GM15510 (cell line): ENCODE data around the gene NECAB2.

Experiments used
- POLR2A ChIP-seq: IDR thresholded peaks from 3 replicates; pipeline ENCODE4 v1.6.1; 2011; ENCODE audit warnings: borderline replicate concordance; ENCODE audit not compliant: insufficient read length; ENCODE audit errors: extremely low read depth

Gene NECAB2

DNA sequence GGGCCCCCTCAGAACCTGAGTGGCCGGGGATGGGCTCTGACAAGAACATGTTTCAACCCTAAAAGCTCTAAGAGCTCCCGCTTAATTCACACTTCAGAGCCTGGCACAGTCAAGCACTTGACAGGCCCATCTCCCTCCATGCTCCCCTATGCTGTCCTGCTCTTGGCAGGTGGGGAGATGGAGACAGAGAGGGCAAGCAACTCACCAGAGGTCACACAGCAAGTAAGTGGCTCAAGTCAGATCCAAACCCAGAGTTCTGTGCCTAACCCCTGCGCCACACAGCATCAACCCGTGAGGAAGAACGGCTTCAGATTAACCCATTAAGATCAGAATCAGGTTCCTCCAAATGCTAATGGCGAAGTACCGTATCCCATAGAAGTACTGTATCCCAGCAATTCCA lies 36.4 kb downstream of the NECAB2 start:
- TF ChIP-seq POLR2A, result no peak

DNA sequence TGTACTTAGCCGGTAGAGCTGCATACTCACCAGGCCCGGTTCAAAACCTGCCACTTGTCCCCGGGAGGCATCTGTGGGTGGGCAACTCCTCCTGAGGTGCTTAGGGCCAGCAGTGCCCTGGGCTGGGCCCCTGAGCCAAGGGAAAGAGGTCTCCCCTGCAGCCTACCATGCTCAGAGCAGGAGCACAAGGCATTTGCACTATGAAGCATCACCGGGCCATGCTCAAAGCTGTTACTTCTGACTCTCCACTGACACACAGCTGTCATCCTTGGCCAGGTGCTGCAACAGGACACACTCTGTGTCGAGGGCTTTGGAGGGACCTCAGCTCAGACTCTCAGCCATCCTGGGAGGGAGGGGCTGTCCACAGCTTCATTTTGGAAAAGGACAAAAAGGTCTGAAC lies 37.3 kb downstream of the NECAB2 start:
- no peak for TF ChIP-seq POLR2A

DNA sequence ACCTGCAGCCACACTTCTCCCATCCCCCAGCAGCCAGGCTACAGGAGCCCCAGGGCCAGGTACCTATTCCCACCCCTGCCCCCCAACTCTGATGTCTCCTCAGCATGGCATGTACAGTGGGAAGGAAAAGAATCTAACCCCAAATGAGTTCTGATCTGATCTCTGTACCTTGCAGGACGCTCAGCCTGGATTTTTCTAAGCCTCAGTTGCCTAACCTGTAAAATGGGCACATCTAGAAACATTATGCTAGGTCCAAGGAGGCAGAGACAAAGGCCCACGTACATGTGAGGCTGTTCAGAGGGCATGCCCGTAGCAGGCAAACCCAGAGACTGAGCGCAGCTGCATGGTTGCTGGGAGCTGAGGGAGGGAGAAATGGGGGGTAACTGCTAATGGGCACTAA lies 39.5 kb downstream of the NECAB2 start:
- TF ChIP-seq POLR2A, result no peak

DNA sequence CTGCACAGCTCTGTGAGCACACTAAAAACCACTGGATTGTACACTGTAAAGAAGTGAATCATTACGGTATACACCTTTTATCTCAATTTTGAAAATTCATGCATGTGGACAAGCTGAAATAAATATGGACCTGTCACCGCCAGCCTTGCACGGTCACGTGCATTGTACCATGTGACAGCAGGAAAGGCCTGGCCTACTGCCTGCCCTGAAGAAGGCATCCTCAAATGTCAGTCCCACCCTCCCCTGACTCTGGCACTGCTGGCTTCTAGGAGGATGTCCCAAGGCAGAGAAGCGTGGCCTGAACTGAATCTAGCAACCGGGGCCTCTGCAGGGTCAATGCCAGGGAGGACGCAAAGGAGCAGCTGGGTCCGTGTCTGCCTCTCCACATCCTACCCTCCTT lies 39.9 kb downstream of the NECAB2 start:
- TF ChIP-seq POLR2A, result no peak

DNA sequence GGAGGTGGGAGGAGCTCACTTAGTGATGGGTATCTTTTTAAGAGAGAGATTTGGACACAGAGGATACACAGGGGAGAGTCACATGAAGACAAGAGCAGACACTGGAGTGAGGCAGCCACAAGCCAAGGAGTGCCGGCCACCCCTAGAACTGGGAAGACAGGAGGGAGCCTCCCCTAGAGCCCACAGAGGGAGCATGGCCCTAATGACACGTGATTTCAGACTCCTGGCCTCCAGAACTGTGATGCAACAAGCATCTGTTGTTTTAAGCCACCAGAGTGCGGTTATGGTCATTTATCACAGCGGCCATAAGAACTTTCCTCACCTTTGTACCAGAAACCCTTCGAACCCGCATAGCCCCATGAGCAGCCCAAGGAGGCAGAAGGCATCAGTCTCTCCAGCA lies 41.2 kb downstream of the NECAB2 start:
- TF ChIP-seq POLR2A, result no peak

DNA sequence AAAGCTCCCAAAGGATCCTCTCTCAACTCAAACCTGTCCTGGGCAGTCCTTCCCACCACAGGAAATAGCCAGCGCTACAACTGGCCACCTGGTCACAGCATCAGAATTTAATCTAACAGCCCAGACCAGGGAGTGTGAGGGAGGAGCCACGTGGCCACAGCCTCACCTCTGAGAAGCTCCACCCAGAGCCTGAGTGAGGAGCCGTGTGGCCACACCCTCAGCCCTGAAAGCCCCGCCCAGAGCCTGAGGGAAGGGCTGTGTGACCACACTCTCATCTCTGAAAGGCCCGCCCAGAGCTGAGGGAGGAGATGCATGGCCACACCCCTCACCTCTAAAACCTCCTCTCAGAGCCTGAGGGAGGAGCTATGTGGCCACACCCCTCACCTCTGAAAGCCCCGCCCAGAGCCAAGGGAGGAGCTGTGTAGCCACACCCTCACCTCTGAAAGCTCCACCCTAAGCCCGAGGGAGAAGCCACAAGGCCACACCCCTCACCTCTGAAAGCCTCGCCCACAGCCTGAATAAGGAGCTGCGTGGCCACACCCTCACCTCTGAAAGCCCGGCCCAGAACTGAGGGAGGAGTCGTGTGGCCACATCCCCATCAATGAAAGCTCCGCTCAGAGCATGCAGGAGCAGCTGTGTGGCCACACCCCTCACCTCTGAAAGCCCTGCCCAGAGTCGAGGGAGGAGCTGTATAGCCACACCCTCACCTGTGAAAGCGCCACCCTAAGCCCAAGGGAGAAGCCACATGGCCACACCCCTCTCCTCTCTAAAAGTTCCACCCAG lies 45.9 kb downstream of the NECAB2 start:
- no peak for TF ChIP-seq POLR2A

DNA sequence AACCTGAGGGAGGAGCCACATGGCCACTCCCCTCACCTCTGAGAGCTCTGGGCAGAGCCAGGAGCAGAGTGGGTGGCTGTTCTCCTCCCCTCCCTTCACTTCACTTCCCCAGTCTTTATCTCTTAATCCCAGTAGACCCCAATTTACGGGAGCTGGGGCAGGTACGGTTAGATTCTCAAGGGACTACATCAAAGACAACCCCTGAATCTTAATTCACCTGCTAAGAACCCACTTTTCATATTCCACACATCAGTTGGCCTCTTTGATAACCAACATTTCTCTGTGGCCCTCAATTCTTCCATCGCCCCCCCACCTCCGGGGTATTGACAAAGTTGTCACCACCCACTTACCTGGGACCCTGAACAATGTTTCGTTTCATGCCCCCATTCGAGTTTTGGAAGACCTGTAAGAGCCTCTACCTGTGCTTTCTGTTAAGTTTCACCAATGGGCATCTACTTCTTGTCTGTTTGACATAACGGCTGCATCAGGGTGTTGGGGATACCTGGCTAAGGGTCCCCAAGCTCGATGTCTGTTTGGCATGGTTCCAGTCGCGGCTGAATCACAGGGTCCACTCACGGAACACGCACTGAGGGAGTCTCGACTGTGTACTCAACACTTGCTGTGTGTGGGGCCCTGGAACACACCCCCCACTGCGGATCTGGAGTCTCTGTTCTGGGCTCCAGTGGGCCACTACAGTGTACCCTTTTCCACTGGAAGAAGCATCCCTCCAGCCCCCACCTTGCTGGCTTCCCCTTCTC lies 46.7 kb downstream of the NECAB2 start:
- no peak for TF ChIP-seq POLR2A

DNA sequence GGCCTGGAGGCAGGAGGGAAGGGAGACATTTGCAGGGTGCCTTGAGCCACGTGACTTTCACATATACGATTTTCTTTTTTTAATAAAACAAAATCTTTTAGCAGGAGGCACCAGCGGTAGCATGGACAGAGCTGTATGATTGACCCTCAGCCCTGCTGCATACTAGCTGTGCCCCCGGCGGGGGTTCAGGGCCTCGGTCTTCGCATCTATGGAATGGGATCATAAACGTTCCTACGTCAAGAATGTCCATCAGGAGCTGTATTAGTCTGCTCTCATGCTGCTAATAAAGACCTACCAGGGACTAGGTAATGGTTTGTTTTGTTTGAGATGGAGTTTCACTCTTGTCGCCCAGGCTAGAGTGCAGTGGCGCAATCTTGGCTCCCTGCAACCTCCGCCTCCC lies 47.4 kb downstream of the NECAB2 start:
- TF ChIP-seq POLR2A, result no peak

DNA sequence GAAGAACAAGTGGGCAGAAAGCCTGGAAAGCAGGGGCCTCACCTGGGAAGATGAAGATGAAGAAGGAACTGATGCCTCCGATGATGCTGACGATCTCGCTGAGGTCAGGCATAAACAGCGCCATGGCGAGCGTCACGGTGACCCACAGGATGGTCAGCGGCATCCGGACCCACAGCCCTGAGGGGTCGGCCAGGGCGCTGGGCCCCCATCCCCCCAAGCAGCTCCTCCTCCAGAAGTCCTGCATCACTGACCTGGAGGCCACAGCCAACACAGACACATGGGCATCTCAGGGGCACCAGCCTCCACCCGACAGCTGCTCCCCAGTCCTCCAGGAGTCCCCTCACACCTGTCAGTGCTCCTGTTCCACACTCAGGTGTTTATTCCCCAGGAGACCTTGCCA lies 48.4 kb downstream of the NECAB2 start:
- no peak for TF ChIP-seq POLR2A

DNA sequence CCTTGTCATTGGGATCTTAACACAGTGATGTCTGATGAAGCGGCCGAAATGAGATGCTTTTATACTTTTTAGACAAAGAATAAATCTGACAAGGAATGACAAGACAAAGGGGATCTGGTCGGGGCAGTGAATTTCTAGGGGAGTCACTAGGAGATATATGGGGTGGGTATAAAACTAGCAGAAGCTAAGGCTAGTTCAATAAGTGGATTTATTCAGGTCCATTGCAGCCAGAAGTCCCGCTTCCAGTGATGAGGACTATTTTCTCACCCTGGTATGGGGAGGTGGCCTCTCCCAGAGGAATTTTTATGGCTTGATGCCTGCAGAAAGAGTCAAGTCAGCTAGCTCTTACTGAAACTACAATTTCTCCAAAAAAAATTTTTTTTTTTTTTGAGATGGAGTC lies 50.7 kb downstream of the NECAB2 start:
- no peak for TF ChIP-seq POLR2A

DNA sequence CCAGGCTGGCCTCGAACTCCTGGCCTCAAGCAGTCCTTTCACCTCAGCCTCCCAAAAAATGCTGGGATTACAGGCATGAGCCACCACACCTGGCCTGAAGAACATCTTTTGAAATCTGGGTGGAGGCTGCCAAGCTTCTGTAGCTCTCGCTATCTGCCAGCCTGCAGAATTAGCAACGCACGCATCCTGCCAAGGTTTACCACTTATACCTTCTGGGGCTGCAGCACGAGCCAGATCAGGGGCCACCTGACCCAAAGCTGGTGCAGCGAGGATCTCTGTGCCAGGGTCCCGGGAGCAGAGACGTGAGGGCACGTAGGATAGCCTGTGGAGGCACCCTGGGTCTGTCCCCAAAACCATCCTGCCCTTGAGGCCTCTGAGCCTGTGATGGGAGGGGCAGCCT lies 52.3 kb downstream of the NECAB2 start:
- no peak for TF ChIP-seq POLR2A

DNA sequence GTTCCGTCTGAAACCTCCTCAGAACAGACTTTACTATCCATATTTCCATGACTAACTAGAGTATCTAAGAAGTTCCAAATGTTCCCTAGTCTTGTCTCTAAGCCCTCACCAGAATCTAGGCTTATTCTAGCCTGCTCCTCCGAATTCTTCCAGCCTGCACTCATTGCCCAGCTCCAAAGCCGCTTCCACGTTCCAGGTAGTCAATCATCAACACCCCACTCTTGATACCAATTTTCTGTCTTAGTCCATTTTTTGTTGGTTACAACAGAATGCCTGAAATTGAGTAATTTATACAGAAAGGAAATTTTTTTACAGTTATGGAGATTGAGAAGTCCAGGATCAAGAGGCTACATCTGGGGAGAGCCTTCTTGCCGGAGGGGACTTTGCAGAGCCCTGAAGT lies 53.4 kb downstream of the NECAB2 start:
- no peak for TF ChIP-seq POLR2A

DNA sequence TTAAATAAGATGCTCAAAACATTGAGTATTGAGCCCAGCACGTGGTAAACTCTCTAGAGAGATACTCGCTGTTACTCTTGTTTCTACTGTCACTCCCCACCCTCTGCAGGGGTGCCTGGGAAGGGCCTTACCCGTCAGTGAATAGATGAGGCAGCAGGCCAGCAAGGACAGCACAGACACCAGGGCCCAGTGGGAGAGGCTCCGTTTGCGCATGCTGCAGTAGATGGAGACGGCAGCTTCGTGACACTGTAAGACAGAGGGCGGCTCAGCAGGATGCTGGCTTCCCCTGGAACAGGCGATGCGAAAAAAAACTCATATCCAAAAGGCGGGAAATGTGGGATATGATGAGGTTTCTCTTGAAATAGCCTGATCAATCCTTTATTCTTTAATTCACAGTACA lies 54.6 kb downstream of the NECAB2 start:
- no peak for TF ChIP-seq POLR2A

DNA sequence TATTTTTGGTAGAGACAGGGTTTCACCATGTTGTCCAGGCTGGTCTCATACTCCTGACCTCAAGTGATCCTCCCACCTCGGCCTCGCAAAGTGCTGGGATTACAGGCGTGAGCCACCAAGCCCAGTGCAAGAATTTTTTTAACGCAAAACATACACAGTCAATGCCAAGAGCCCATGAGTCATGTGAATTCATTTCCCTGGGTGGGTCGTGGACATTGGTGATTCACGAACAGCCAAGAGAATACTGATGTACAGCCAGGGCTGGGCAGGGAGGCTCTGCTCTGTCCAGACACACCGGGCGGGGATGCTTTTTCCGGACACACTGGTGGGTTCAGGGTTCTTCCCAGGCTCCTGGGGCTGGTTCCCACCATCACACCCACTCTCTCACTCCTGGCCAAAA lies 56.8 kb downstream of the NECAB2 start:
- no peak for TF ChIP-seq POLR2A

DNA sequence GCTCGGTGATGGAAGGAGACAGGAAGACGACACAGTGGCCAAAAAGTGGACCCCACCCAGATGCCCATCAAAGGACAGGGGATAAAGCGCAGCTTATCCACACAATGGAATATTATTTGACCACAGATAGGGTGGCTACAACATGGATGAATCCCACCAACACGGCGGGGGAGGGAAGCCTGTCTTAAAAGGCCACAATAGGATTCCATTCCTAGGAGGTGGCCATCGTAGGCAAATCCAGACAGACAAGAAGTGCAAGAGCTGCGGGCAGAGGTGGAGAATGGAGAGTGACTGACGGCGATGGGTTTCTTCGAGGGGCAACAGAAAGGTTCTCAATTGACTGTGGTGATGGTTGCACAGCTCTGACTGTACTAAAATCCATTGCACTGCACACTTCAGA lies 58.6 kb downstream of the NECAB2 start:
- no peak for TF ChIP-seq POLR2A

DNA sequence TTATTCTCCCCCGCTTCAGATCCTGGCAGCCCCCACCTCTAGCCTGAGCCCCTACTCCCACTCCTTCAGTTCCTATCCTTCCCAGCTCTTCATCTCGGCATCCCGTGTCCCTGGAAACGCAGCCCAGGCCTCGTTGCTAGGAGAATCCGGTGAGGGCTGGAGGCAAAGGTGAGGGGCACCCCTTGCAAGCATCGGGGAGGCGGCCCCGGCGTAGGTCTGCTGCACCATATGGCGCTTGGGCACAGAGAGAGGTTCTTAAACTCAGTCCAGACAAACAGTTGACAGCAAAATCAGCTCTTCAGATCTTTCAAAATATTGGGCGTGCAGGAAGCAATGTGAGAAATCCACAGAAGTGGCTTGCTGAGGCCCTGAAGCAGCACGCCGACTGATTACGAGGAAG lies 59.6 kb downstream of the NECAB2 start:
- no peak for TF ChIP-seq POLR2A
